Measurements from ENCODE around the gene BCL7A.

DNA sequence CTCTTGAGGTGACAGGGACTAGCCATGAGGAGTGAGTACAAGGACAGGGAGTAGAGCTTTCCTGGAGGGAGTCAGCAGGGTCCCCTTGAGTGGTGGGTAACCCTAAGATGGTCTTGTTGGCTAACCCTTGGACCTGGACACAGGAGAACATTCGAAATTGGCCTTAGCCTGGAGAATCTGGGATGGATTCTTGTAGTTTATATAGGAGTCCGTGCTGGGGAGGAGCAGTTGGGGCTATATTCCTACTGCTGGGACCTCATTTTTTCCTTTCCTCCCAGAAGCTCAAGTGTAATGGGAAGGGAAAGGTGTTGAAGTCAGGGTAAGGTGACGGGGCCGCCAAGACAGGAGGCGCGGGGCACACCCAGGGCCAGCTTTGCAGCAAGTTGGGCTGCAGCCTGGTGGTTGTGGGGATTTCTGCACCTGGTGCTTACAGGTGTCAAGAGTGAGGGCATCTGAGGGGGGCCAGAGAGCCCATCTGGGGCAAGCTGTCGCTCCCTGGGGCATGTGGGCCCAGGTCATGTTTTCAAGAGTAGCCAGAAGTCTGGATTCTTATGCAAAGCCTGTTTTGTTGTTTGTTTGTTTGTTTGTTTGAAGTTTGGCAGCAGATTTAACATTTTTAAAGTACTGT, 5.1 kb downstream of the BCL7A start:
- TF ChIP-seq EZH2 (IDR thresholded peaks at IDR 0.05; ENCODE audit: borderline replicate concordance, insufficient read depth, low read depth, low read length, poor library complexity, severe bottlenecking): no peak
- TF ChIP-seq, protein P1, sequence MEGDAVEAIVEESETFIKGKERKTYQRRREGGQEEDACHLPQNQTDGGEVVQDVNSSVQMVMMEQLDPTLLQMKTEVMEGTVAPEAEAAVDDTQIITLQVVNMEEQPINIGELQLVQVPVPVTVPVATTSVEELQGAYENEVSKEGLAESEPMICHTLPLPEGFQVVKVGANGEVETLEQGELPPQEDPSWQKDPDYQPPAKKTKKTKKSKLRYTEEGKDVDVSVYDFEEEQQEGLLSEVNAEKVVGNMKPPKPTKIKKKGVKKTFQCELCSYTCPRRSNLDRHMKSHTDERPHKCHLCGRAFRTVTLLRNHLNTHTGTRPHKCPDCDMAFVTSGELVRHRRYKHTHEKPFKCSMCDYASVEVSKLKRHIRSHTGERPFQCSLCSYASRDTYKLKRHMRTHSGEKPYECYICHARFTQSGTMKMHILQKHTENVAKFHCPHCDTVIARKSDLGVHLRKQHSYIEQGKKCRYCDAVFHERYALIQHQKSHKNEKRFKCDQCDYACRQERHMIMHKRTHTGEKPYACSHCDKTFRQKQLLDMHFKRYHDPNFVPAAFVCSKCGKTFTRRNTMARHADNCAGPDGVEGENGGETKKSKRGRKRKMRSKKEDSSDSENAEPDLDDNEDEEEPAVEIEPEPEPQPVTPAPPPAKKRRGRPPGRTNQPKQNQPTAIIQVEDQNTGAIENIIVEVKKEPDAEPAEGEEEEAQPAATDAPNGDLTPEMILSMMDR (IDR thresholded peaks at IDR 0.05): no peak

Measured in B cell (primary cell).